ENCODE measurements around the gene TXLNB.

TXLNB gene

DNA sequence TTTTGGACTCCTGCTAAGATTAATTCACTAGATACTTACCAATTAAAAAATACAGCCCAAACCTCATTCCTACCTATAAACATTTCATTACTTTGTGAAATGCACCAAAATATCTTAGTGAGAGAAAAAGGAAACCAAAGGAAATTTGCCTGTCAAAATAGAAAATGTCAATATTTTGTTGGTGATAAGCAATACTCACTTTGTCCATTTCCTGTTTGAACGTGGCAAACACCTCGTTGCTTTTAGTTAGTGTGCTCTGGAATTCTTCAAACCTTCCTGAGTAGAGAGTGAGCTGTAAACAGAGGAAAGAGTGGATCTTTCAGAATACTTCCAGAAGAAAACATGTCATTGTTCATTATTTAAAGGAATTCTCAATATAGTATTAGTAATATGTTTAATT, 44.2 kb downstream of the TXLNB start:
- TF ChIP-seq, protein P1, sequence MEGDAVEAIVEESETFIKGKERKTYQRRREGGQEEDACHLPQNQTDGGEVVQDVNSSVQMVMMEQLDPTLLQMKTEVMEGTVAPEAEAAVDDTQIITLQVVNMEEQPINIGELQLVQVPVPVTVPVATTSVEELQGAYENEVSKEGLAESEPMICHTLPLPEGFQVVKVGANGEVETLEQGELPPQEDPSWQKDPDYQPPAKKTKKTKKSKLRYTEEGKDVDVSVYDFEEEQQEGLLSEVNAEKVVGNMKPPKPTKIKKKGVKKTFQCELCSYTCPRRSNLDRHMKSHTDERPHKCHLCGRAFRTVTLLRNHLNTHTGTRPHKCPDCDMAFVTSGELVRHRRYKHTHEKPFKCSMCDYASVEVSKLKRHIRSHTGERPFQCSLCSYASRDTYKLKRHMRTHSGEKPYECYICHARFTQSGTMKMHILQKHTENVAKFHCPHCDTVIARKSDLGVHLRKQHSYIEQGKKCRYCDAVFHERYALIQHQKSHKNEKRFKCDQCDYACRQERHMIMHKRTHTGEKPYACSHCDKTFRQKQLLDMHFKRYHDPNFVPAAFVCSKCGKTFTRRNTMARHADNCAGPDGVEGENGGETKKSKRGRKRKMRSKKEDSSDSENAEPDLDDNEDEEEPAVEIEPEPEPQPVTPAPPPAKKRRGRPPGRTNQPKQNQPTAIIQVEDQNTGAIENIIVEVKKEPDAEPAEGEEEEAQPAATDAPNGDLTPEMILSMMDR (IDR thresholded peaks at IDR 0.05; ENCODE audit: low read depth, low read length, missing control alignments), result no peak
- no peak for DNase-seq (ENCODE audit: low read depth)
- H3K4me3 ChIP-seq (ENCODE audit: low read depth, low read length), result no peak overlapping the region

DNA sequence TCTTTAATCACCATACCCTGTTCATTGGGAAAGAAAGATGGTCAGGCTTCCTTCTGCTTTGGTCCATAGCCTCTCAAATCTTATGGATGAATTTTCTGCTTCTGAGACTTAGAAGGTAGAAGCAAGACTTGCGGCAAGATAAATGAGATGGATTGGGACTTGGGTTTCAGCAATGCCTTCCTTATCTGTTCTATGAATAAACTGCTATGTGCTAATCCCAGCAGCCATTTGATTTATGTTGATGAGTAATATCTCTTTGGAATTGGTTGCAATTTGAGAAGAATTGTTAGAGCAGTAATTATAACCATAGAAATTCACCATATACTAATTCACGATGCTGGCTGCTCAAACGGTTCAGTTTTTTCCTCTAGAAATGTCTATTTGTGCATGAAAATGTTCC, 48.3 kb downstream of the TXLNB start:
- TF ChIP-seq, protein P1 (IDR thresholded peaks at IDR 0.05; ENCODE audit: low read depth, low read length, missing control alignments), result no peak
- no peak for DNase-seq (ENCODE audit: low read depth)

DNA sequence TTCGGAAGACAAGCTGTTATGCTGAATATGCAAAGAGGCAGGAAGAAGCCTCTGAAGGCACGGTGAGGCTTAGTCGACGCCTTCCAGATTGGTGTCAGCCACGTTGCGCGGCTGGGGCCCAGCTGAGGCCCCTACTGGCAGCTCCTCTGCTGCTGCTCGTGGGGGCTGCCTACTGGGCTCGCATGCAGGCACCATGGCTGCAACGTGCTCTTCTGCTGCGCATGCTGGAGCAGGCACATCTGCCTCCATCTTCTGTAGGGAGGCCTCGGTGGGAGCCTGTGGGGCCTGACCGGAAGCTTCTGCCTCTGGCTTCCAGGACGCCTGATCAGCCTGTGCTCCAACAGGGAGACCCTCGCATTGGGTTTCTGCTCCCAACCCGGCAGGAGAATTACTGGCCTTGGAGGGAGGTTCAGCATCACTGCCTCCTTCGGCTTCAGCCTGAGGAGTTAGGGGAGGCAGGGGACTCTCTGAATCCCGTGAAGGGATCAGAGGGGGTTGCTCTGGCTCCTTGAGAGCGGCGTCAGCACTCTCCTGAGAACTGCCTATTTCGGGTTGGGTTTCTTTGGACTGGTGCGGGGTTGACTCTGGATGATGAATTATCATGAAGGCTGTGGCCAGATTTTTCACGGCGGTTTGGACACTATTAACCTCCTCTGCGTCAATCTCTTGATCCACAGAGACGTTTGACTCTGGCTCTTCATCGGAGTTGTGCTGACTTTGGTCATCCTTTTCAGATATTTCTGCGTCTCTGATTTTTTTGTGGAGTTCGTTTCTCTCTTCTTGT, 49.1 kb downstream of the TXLNB start:
- no peak for DNase-seq (ENCODE audit: low read depth)
- no peak overlapping the region for H3K4me3 ChIP-seq (ENCODE audit: low read depth, low read length)
- TF ChIP-seq, protein P1 (IDR thresholded peaks at IDR 0.05; ENCODE audit: low read depth, low read length, missing control alignments), result no peak

More for the DNA sequence above, 48.3 kb downstream of the TXLNB start:
- no peak overlapping the region for H3K4me3 ChIP-seq (ENCODE audit: low read depth, low read length)

DNA sequence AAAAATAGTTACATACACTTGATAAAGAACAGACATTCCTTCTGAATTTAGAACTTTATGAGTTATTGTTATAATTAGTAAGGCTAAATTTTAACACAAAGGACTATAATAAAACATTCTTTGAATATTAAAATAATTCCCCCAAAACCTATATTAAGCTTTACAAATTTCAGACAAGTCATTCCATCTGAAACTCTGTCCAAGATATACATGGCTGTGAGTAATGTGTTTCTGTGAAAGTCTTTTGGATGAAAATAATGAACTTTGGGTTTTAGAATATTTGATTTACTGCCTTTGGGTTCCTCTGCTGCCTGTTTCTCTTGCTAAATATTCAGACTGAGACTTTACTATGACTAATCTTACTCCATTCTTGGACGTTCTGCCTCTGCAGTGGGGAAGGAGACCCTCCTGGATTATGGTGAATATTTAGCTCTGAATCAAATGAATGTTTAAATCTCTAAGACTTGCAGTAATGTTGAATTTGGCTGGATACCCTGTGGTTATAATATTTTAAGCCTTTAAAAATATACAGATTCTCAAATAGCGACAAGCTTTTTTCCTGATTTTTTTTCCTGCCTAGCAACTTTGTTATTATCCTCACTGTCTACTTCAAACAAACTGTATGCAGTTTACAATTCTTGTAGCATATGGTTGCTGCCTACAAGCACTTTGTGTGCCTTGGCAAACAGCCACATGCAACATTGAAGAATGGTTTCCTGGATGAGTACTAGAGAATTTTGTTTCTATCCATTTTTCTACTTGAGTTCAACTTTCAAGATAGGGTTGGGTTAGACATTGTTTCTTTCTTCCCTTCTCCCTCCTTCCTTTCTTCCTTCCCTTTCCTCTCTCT, 51.4 kb downstream of the TXLNB start:
- TF ChIP-seq, protein P1 (IDR thresholded peaks at IDR 0.05; ENCODE audit: low read depth, low read length, missing control alignments), result no peak
- DNase-seq (ENCODE audit: low read depth), result no peak
- no peak overlapping the region for H3K4me3 ChIP-seq (ENCODE audit: low read depth, low read length)

DNA sequence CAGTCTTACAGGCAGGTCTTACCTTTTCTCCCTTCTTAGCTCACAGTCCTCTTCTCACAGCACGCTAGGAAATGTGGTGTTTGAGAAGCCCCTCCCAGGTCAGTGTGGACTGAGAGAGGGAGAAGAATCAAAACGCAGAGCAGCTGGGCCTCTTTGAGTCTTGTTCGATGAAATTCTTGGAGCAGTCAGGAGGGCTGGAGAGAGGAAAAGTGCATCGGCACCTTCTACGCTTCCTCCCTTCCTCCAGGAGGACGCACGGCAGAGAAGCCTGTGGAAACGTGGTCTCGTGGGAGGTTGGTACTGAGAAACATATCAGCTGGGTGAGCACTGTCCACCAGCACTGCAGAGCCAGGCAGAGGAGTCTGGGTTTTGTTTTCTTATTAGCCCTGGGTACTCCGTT, 52.7 kb downstream of the TXLNB start:
- H3K4me3 ChIP-seq (ENCODE audit: low read depth, low read length), result no peak overlapping the region
- DNase-seq (ENCODE audit: low read depth), result no peak
- TF ChIP-seq, protein P1 (IDR thresholded peaks at IDR 0.05; ENCODE audit: low read depth, low read length, missing control alignments), result no peak

DNA sequence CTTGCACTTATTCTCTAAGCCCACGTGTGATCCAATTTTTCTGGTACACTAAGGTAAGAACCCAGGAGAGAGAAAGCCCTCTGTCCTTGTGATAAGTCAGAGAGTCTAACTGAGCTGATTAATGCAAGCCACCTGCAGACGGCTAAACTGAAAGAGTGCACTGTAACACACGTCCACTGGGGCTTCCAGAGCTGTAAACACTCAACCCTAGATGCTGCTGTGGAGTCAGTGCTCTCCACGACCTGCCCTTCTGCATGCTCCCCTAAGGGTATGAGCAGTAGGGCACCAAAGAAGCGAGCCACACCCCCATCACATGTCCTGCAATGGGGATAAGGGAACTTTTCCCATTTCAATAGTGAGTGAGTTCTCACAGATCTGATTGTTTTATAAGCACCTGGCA, 55.7 kb downstream of the TXLNB start:
- H3K4me3 ChIP-seq (ENCODE audit: low read depth, low read length), result no peak overlapping the region
- TF ChIP-seq, protein P1 (IDR thresholded peaks at IDR 0.05; ENCODE audit: low read depth, low read length, missing control alignments), result no peak
- no peak for DNase-seq (ENCODE audit: low read depth)
